ENCODE measurements around the gene NPHP4.
"Not testable (repeated sequence)": the region's sequence is repeated elsewhere in the genome, so short reads cannot be mapped to it uniquely, and the experiment has no call there.

NPHP4 gene

DNA sequence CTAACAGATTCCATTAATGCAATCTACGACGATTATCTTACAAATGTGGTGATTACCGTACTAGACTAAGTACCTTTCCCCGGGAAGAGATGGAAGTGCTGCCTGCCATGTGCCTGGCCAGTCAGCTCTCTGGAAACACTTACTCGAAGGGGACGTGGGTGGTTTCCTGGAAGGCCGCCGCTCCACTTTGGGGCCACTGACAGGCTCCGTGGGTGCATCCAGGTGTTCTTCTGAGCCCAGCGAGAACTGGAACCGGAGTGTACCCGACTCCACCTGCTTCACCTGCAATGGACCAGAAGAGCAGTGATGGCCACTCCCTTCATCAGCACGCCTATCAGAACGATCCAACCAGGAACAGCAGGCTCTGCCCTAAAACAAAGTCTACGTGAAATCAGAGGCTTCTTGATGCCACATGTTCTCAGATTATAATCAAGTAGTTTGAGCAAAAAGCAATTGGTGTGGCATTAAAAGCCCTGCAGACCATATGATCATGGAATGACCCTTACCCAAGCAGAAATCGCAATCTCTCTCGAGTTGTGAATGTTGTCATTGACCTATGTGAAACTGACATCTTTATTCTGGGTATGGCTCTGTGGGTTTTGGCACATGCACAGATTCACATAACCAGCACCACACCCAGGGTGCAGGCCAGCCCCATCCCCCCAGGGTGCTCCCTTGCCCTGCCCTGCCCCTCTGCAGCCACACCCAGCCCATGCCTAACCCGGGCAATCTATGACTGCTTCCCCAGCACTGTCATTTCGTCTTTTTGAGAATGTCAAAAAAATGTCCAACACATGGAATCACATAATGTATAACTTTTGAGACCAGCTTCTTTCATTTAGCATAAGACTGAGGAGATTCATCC is 64.5 kb downstream of the NPHP4 start:
- no peaks in the 10 kb centered on the region for H3F3A ChIP-seq (ENCODE audit: insufficient read depth, low read length)
- no peaks in the 10 kb centered on the region for H4K20me1 ChIP-seq (ENCODE audit: insufficient read depth, low read length)
- TF ChIP-seq, protein P1, sequence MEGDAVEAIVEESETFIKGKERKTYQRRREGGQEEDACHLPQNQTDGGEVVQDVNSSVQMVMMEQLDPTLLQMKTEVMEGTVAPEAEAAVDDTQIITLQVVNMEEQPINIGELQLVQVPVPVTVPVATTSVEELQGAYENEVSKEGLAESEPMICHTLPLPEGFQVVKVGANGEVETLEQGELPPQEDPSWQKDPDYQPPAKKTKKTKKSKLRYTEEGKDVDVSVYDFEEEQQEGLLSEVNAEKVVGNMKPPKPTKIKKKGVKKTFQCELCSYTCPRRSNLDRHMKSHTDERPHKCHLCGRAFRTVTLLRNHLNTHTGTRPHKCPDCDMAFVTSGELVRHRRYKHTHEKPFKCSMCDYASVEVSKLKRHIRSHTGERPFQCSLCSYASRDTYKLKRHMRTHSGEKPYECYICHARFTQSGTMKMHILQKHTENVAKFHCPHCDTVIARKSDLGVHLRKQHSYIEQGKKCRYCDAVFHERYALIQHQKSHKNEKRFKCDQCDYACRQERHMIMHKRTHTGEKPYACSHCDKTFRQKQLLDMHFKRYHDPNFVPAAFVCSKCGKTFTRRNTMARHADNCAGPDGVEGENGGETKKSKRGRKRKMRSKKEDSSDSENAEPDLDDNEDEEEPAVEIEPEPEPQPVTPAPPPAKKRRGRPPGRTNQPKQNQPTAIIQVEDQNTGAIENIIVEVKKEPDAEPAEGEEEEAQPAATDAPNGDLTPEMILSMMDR (IDR thresholded peaks at IDR 0.05; ENCODE audit: low read length), result no peak
- no peak for TF ChIP-seq EZH2 (IDR thresholded peaks at IDR 0.05; ENCODE audit: borderline replicate concordance, low read length)
- H3K4me2 ChIP-seq (ENCODE audit: low read length), result no peak overlapping the region
- H3K27ac ChIP-seq (ENCODE audit: low read depth, low read length, poor library complexity, severe bottlenecking), result no peak overlapping the region
- H3K9ac ChIP-seq (ENCODE audit: low read length), result no peak overlapping the region
- H3K27me3 ChIP-seq (ENCODE audit: insufficient read depth, low read length), result no peaks in the 10 kb centered on the region
- no peaks in the 10 kb centered on the region for H3K79me2 ChIP-seq (ENCODE audit: insufficient read depth, low read length)
- H3K9me2 ChIP-seq (ENCODE audit: low read depth, low read length), result no peaks in the 10 kb centered on the region
- H2AFZ ChIP-seq (ENCODE audit: low read length), result no peak overlapping the region
- H3K4me1 ChIP-seq (ENCODE audit: insufficient read depth, low read length, severe bottlenecking), result no peaks in the 10 kb centered on the region
- H3K4me3 ChIP-seq (ENCODE audit: low read depth, low read length, poor library complexity, severe bottlenecking), result no peak overlapping the region
- H3K9me3 ChIP-seq (ENCODE audit: low read length), result no peaks in the 10 kb centered on the region
- no peaks in the 10 kb centered on the region for H3K36me3 ChIP-seq (ENCODE audit: insufficient read depth, low read length)

DNA sequence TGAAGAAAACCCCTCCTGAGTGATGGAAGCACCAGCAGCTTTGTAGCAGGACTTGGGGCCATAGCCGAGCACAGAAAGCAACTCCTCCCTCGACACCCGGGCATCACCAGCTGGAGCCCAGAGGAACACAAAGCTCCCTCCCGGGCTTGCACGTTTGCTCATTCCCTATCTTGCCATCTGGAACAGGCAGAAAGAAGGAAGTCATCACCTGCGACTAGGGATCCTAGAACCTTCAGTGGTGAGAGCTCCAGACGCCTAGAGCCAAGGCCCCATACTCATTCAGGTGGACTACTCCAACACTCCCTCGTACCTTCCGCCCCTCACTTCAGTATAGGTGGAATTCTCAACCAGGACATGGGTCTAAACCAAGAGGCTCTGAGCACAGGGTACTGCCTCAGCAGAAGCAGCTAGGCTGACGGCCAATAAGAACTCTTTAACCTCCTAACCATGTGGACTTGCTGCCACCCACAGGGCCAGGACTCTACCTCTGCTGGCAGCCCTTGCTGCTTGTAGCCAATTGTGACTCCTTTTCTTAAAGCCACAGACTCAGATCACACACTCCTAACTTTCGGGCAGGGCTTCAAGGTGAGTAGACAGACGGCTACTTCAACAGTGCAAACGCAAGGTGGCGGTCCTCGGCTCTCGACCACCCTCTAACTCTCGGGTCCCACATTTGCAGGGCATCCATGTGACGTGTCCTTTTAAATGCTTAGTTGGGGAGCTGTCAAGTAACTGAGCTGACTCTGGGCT is 65.4 kb downstream of the NPHP4 start:
- Histone ChIP-seq H3K9me3 (ENCODE audit: low read length) (no peaks in the 10 kb centered on the region), H3K4me1 (ENCODE audit: insufficient read depth, low read length, severe bottlenecking) (no peaks in the 10 kb centered on the region), H3K9ac (ENCODE audit: low read length) (no peak overlapping the region), H3K4me2 (ENCODE audit: low read length) (no peak overlapping the region), H2AFZ (ENCODE audit: low read length) (no peak overlapping the region), H3K27me3 (ENCODE audit: insufficient read depth, low read length) (no peaks in the 10 kb centered on the region), H3K27ac (ENCODE audit: low read depth, low read length, poor library complexity, severe bottlenecking) (no peak overlapping the region), H3K36me3 (ENCODE audit: insufficient read depth, low read length) (no peaks in the 10 kb centered on the region), H3K4me3 (ENCODE audit: low read depth, low read length, poor library complexity, severe bottlenecking) (no peak overlapping the region), H3K79me2 (ENCODE audit: insufficient read depth, low read length) (no peaks in the 10 kb centered on the region), H3K9me2 (ENCODE audit: low read depth, low read length) (no peaks in the 10 kb centered on the region), H3F3A (ENCODE audit: insufficient read depth, low read length) (no peaks in the 10 kb centered on the region), H4K20me1 (ENCODE audit: insufficient read depth, low read length) (no peaks in the 10 kb centered on the region)
- TF ChIP-seq EZH2 (IDR thresholded peaks at IDR 0.05; ENCODE audit: borderline replicate concordance, low read length), result no peak
- TF ChIP-seq, protein P1 (IDR thresholded peaks at IDR 0.05; ENCODE audit: low read length), result no peak

DNA sequence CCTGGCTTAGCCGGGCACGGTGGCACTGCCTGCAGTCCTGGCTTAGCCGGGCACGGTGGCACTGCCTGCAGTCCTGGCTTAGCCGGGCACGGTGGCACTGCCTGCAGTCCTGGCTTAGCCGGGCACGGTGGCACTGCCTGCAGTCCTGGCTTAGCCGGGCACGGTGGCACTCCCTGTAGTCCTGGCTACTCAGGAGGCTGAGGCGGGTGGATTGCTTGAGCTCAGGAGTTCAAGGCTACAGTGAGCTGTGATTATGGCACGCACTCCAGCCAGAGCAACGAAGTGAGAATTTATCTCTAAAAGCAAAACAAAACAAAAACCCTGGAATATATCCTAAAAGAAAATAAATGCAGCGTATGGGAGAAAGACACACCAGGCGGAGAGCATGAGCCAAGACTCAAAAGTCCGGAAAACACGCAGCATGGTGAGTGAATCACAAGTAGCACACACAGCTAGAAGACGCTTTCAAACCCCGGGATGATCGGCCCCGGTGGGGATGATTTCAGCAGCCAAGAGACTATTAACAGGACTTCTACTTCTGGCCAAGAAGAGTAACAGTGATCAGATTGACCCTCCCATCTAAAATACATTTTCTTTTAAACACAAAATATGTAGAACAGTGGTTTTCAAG is 69.4 kb downstream of the NPHP4 start:
- not testable (repeated sequence) for H3K4me2 ChIP-seq (ENCODE audit: low read length); H3K9me3 ChIP-seq (ENCODE audit: low read length); H3K36me3 ChIP-seq (ENCODE audit: insufficient read depth, low read length); H4K20me1 ChIP-seq (ENCODE audit: insufficient read depth, low read length); H3F3A ChIP-seq (ENCODE audit: insufficient read depth, low read length); H2AFZ ChIP-seq (ENCODE audit: low read length); H3K4me1 ChIP-seq (ENCODE audit: insufficient read depth, low read length, severe bottlenecking); H3K9me2 ChIP-seq (ENCODE audit: low read depth, low read length); H3K9ac ChIP-seq (ENCODE audit: low read length); H3K27me3 ChIP-seq (ENCODE audit: insufficient read depth, low read length); H3K4me3 ChIP-seq (ENCODE audit: low read depth, low read length, poor library complexity, severe bottlenecking); H3K79me2 ChIP-seq (ENCODE audit: insufficient read depth, low read length); H3K27ac ChIP-seq (ENCODE audit: low read depth, low read length, poor library complexity, severe bottlenecking)

Data from OCI-LY1 (cell line).